OCI-LY3 (cell line): Measurements from ENCODE around the gene UNC13C.

ENCODE experiments used
- H2AFZ ChIP-seq: fragments of 200-600, 300-600 bp; shearing (Covaris generic); 2 replicates; pipeline ENCODE4 v1.6.0; 2014; ENCODE audit warnings: antibody characterized with exemption, low read depth, low read length
- H3K27ac ChIP-seq: fragments of 200-600, 300-600 bp; sonication (generic); 2 replicates; pipeline ENCODE4 v1.5.1; 2014; ENCODE audit warnings: mild to moderate bottlenecking, low read length, moderate library complexity, mixed read lengths
- H3K27me3 ChIP-seq: fragments of 200-600, 300-600 bp; sonication (generic); 2 replicates; pipeline ENCODE4 v1.6.1; 2014; ENCODE audit warnings: low read depth, low read length, mixed read lengths
- H3K36me3 ChIP-seq: fragments of 200-600, 300-600 bp; sonication (generic); replicated peaks from 2 replicates; pipeline ENCODE3; 2014; ENCODE audit warnings: low read depth, low read length, mixed read lengths
- H3K4me1 ChIP-seq: fragments of 300-600, 200-600 bp; sonication (generic); 2 replicates; pipeline ENCODE4 v1.6.1; 2014; ENCODE audit warnings: low read length, mixed read lengths
- H3K4me2 ChIP-seq: fragments of 200-600, 300-600 bp; sonication (generic); 2 replicates; pipeline ENCODE4 v1.6.1; 2014; ENCODE audit warnings: low read length, mixed read lengths
- H3K4me3 ChIP-seq: fragments of 300-600, 200-600 bp; sonication (generic); 2 replicates; pipeline ENCODE4 v1.5.1; 2014; ENCODE audit warnings: antibody characterized with exemption, mild to moderate bottlenecking, low read length, moderate library complexity
- H3K79me2 ChIP-seq: fragments of 300-600, 200-600 bp; shearing (Covaris generic); 2 replicates; pipeline ENCODE4 v1.6.1; 2014; ENCODE audit warnings: mild to moderate bottlenecking, low read length, mixed read lengths
- H3K9ac ChIP-seq: fragments of 300-600, 200-600 bp; shearing (Covaris generic); 2 replicates; pipeline ENCODE4 v1.6.0; 2014; ENCODE audit warnings: mild to moderate bottlenecking, low read length, moderate library complexity
- H3K9me3 ChIP-seq: fragments of 200-600, 300-600 bp; shearing (Covaris generic); 2 replicates; pipeline ENCODE4 v1.6.1; 2014; ENCODE audit warnings: low read length, mixed read lengths; ENCODE audit not compliant: insufficient read depth
- H4K20me1 ChIP-seq: fragments of 200-600, 300-600 bp; sonication (generic); 2 replicates; pipeline ENCODE4 v1.6.1; 2016; ENCODE audit warnings: low read length, mixed read lengths; ENCODE audit not compliant: insufficient read depth
- EZH2phosphoT487 ChIP-seq: fragments of 200-600 bp; shearing (Covaris generic); IDR thresholded peaks from 2 replicates; pipeline ENCODE4 v1.6.1; 2018; ENCODE audit warnings: antibody characterized with exemption, mixed run types, low read depth
- TF ChIP-seq, protein P1 (sequence below): fragments of 200-600, 300-600 bp; sonication (generic); IDR thresholded peaks from 2 replicates; pipeline ENCODE4 v1.5.1; 2014; ENCODE audit warnings: antibody characterized with exemption, low read length, low read depth

The UNC13C gene

DNA sequence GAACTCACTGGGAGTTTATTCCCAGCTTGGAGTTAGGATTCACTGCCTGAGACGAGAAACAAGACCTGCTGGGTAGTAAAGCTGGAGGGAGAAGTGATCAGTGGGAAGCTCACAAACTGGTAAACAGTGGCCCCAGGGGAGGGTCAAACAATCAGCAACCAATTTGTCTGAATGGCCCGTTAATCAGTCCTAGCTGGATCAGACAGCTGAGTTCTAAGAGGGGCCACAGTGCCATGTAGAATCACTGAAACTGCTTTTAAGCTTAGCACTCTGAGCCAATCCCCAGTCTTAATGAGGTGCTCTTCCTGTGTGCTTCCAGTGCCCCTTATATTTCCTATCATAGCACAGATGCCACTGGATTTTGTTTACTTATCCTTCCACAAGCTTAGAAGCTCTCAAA is 626.8 kb downstream of the UNC13C start:
- H3K9me3 ChIP-seq: no peaks in the 10 kb centered on the region
- H3K4me3 ChIP-seq: no peak overlapping the region
- H3K4me2 ChIP-seq: no peak overlapping the region
- H3K9ac ChIP-seq: no peak overlapping the region
- no peak for TF ChIP-seq EZH2phosphoT487
- no peaks in the 10 kb centered on the region for H4K20me1 ChIP-seq
- no peaks in the 10 kb centered on the region for H3K4me1 ChIP-seq
- no peaks in the 10 kb centered on the region for H3K36me3 ChIP-seq
- no peak overlapping the region for H3K27ac ChIP-seq
- H2AFZ ChIP-seq: no peak overlapping the region
- H3K27me3 ChIP-seq: no peaks in the 10 kb centered on the region
- no peaks in the 10 kb centered on the region for H3K79me2 ChIP-seq

DNA sequence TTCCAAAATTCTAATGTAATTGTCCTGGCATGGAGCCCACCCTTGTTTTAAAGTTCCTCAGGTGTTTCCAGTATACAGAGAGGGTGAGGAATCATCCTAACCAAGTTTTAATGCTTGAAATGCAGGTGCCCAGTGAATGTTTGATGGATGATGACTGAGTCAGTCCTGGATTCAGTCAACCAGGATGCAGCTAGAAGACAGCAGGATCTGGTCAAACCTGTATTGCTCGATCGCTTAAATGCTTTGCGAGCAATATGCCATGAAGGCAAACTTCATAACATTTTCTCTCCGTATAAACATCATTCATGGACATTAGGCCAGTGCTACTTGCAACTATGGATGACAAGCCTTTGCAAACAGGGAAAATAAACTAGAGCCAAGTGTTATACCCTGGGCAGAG is 627.3 kb downstream of the UNC13C start:
- Histone ChIP-seq H3K4me3 (no peak overlapping the region), H3K4me1 (no peaks in the 10 kb centered on the region), H3K9ac (no peak overlapping the region), H3K27ac (no peak overlapping the region), H3K36me3 (no peaks in the 10 kb centered on the region), H2AFZ (no peak overlapping the region), H3K4me2 (no peak overlapping the region), H3K9me3 (no peaks in the 10 kb centered on the region), H4K20me1 (no peaks in the 10 kb centered on the region), H3K79me2 (no peaks in the 10 kb centered on the region), H3K27me3 (no peaks in the 10 kb centered on the region)
- TF ChIP-seq, protein P1, sequence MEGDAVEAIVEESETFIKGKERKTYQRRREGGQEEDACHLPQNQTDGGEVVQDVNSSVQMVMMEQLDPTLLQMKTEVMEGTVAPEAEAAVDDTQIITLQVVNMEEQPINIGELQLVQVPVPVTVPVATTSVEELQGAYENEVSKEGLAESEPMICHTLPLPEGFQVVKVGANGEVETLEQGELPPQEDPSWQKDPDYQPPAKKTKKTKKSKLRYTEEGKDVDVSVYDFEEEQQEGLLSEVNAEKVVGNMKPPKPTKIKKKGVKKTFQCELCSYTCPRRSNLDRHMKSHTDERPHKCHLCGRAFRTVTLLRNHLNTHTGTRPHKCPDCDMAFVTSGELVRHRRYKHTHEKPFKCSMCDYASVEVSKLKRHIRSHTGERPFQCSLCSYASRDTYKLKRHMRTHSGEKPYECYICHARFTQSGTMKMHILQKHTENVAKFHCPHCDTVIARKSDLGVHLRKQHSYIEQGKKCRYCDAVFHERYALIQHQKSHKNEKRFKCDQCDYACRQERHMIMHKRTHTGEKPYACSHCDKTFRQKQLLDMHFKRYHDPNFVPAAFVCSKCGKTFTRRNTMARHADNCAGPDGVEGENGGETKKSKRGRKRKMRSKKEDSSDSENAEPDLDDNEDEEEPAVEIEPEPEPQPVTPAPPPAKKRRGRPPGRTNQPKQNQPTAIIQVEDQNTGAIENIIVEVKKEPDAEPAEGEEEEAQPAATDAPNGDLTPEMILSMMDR: no peak
- TF ChIP-seq EZH2phosphoT487: no peak

DNA sequence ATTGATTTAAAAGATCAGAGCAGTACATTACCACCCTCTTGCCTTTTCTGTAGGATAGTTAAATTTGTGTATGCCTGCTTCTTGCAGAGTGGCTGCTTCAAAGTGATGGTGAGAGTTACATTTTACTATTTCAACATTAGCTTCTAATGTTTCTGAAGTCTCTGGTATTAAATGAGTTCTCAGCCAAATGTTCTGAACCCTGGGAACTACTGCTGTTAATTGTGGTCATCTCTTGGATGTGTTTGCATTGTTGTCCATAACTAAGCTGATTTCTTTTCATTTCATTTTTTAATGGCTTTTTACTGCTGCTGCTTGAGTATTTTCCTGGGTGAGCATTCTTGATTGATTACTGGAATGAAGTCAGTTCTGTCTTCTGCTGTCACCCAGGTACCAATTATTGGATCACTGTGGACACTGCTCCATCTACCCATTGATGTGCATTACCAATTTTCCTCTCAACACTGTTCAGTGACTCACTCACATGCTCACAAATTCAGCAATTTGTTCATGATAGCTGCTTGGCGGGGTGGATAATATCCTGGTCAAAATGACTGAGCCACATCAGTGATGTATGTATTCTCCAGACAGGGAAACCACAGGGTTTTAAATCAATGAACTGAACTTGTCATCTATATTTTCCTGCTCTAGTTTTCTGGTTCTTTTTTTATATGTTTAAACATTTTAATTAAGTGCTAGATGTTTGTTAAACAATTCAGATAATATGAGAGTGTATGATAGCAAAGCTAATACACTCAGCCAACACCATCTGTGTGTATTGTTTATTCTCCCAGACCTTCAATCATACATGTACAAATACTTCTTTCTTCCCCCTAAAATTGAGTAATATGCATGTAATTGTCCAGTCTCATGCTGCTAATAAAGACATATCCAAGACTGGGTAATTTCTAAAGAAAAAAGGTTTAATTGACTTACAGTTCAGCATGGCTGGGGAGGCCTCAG is 630.9 kb downstream of the UNC13C start:
- no peak overlapping the region for H3K27ac ChIP-seq
- no peaks in the 10 kb centered on the region for H3K27me3 ChIP-seq
- H3K4me2 ChIP-seq: no peak overlapping the region

DNA sequence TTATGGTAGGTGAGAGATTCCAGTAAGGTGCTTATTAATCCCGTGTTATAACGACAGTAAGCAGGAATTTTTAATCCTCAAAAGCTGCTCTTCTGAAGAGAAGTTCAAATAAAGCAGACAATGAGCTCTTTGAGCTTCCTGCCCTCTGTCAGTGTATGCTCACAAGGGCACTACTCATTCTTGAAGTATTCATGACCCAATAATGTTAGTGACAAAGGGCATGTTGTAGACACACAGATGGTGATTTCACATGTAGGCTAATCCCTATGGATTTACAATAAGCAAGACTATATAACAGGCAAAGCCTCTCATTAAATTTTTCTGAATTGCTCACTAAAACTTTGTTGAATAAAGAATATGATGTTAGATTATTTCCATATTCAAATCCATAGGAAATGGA is 639.9 kb downstream of the UNC13C start:
- H3K4me2 ChIP-seq: no peak overlapping the region
- H3K36me3 ChIP-seq: no peaks in the 10 kb centered on the region
- no peak overlapping the region for H2AFZ ChIP-seq
- H3K27me3 ChIP-seq: no peaks in the 10 kb centered on the region
- H3K4me3 ChIP-seq: no peak overlapping the region
- no peaks in the 10 kb centered on the region for H3K9me3 ChIP-seq
- no peaks in the 10 kb centered on the region for H4K20me1 ChIP-seq
- TF ChIP-seq, protein P1: no peak
- no peak for TF ChIP-seq EZH2phosphoT487
- H3K27ac ChIP-seq: no peak overlapping the region
- H3K4me1 ChIP-seq: no peaks in the 10 kb centered on the region
- H3K9ac ChIP-seq: no peak overlapping the region
- no peaks in the 10 kb centered on the region for H3K79me2 ChIP-seq

More for the DNA sequence above, 630.9 kb downstream of the UNC13C start:
- Histone ChIP-seq H3K4me1 (no peaks in the 10 kb centered on the region), H3K9ac (no peak overlapping the region), H4K20me1 (no peaks in the 10 kb centered on the region), H3K36me3 (no peaks in the 10 kb centered on the region), H2AFZ (no peak overlapping the region), H3K9me3 (no peaks in the 10 kb centered on the region), H3K79me2 (no peaks in the 10 kb centered on the region), H3K4me3 (no peak overlapping the region)
- no peak for TF ChIP-seq EZH2phosphoT487
- TF ChIP-seq, protein P1: no peak
